ENCODE data around the gene NKRF.

- TF ChIP-seq EZH2 (IDR thresholded peaks at IDR 0.05) (no peak), POLR2AphosphoS5 (IDR thresholded peaks at IDR 0.05; ENCODE audit: borderline replicate concordance, low read depth, low read length) (no peak), FOXP2 (optimal IDR thresholded peaks at IDR 0.05; ENCODE audit: control extremely low read depth, extremely low read length, insufficient read depth) (no peak)
Observed at GRCh38 chrX:119647552-119648420, 41.6 kb upstream of the NKRF start.
